ENCODE measurements around the gene NUDT3. TPM values are rescaled to one million over a fixed set of nuclear protein-coding genes. Genes with fewer than 3 reads are reported as not detected.
A peak's percentile ranks its signal among the peaks of the same experiment; 100 is the strongest.

NUDT3 gene
- polyA plus RNA-seq, 1 of the 3 experiments (the other 2 are of a cell fraction), result 11.9 TPM

GRCh38 chr6:34317882-34318498, 74.5 kb downstream of the NUDT3 start:
- Histone ChIP-seq H3K9me2 (no peaks in the 10 kb centered on the region), H3K9ac (no peak overlapping the region), H3K79me2 (ENCODE audit: insufficient read depth) (peaks cover 23% of the 10 kb centered on the region), H3K36me3 (replicated peaks in 1 of 2; ENCODE audit: control insufficient read depth in 1 of 2, insufficient read depth in 2 of 2, low read length in 1 of 2) (no peaks in the 10 kb centered on the region), H2AFZ (ENCODE audit: low read depth) (no peak overlapping the region), H3K4me3 (ENCODE audit: low read depth in 2 of 2, low read length in 1 of 2) (no peak overlapping the region), H3K27me3 (ENCODE audit: insufficient read depth) (no peaks in the 10 kb centered on the region), H4K20me1 (ENCODE audit: insufficient read depth) (peaks cover 13% of the 10 kb centered on the region), H3F3A (replicated peaks; ENCODE audit: insufficient read depth) (peaks cover 3% of the 10 kb centered on the region), H3K27ac (ENCODE audit: low read depth in 2 of 2, low read length in 1 of 2) (peak overlapping the region in 1 of 2 experiments; percentile 8; a peak in 1 of 4 replicates), H3K4me1 (ENCODE audit: control insufficient read depth in 1 of 2, insufficient read depth in 2 of 2, low read depth in 1 of 2, low read length in 1 of 2) (no peaks in the 10 kb centered on the region), H3K4me2 (no peak overlapping the region), H3K9me3 (no peaks in the 10 kb centered on the region)
- ChIA-PET POLR2A (no interaction called here), CTCF (interaction anchor here (0.6 to 1.3 kb wide), 2 partner anchors 25 to 97 kb away, joined by 3 read pairs; no protein-coding TSS in a partner anchor)
- 41% methylated on average over 3 of the region's 3 CpGs for WGBS (ENCODE audit: low lambda C conversion rate)
- DNase-seq, result no peak
- TF ChIP-seq MAX (IDR thresholded peaks at IDR 0.05; ENCODE audit: low read depth) (no peak), USF1 (IDR thresholded peaks at IDR 0.05; ENCODE audit: borderline replicate concordance, low read depth) (no peak), MEF2A (IDR thresholded peaks at IDR 0.05; ENCODE audit: borderline replicate concordance, low read depth) (no peak), FOSL2 (IDR thresholded peaks at IDR 0.05; ENCODE audit: borderline replicate concordance, low read depth) (no peak), SIN3A (IDR thresholded peaks at IDR 0.05; ENCODE audit: borderline replicate concordance, low read depth, low read length) (no peak), IRF3 (IDR thresholded peaks at IDR 0.05; ENCODE audit: low read depth, low read length) (no peak), RAD21 (IDR thresholded peaks at IDR 0.05; ENCODE audit: low read length) (no peak), SMC3 (IDR thresholded peaks at IDR 0.05; ENCODE audit: low read depth, low read length) (no peak), CTCF (IDR thresholded peaks at IDR 0.05) (no peak), RXRA (IDR thresholded peaks at IDR 0.05; ENCODE audit: borderline replicate concordance, low read depth) (no peak), CHD2 (IDR thresholded peaks at IDR 0.05; ENCODE audit: low read length, partially characterized antibody) (no peak), TAF1 (IDR thresholded peaks at IDR 0.05; ENCODE audit: borderline replicate concordance, low read depth, low read length) (no peak)

- no peaks in the 10 kb centered on the region for H3K4me1 ChIP-seq (ENCODE audit: control insufficient read depth in 1 of 2, insufficient read depth in 2 of 2, low read depth in 1 of 2, low read length in 1 of 2)
- WGBS (ENCODE audit: low lambda C conversion rate), result 91% methylated on average over 1 of the region's 1 CpG
- peaks cover 13% of the 10 kb centered on the region for H4K20me1 ChIP-seq (ENCODE audit: insufficient read depth)
- no peak overlapping the region for H3K9ac ChIP-seq
- no peaks in the 10 kb centered on the region for H3K9me2 ChIP-seq
- ChIA-PET POLR2A (no interaction called here), CTCF (interaction anchor here (1.3 kb wide), 1 partner anchor 26 kb away, joined by 3 read pairs; no protein-coding TSS in a partner anchor)
- H3K9me3 ChIP-seq, result no peaks in the 10 kb centered on the region
- H3K79me2 ChIP-seq (ENCODE audit: insufficient read depth), result peaks cover 20% of the 10 kb centered on the region
- no peaks in the 10 kb centered on the region for H3K27me3 ChIP-seq (ENCODE audit: insufficient read depth)
- peaks cover 3% of the 10 kb centered on the region for H3F3A ChIP-seq (replicated peaks; ENCODE audit: insufficient read depth)
- H3K4me2 ChIP-seq, result no peak overlapping the region
- no peaks in the 10 kb centered on the region for H3K36me3 ChIP-seq (replicated peaks in 1 of 2; ENCODE audit: control insufficient read depth in 1 of 2, insufficient read depth in 2 of 2, low read length in 1 of 2)
- H3K27ac ChIP-seq (ENCODE audit: low read depth in 2 of 2, low read length in 1 of 2), result no peak overlapping the region
- H3K4me3 ChIP-seq (ENCODE audit: low read depth in 2 of 2, low read length in 1 of 2), result no peak overlapping the region
- H2AFZ ChIP-seq (ENCODE audit: low read depth), result no peak overlapping the region
- DNase-seq, result no peak
- TF ChIP-seq POLR2AphosphoS5 (IDR thresholded peaks at IDR 0.05; ENCODE audit: low read depth, low read length), result no peak
- TF ChIP-seq JUND (IDR thresholded peaks at IDR 0.05), result no peak
- TF ChIP-seq ZBTB33 (IDR thresholded peaks at IDR 0.05; ENCODE audit: borderline replicate concordance, low read depth), result no peak
- no peak for TF ChIP-seq USF2 (IDR thresholded peaks at IDR 0.05; ENCODE audit: borderline replicate concordance, low read depth, low read length)
- TF ChIP-seq FOXM1 (IDR thresholded peaks at IDR 0.05; ENCODE audit: low read depth), result no peak
- TF ChIP-seq PBX3 (IDR thresholded peaks at IDR 0.05), result no peak
- no peak for TF ChIP-seq RXRA (IDR thresholded peaks at IDR 0.05; ENCODE audit: borderline replicate concordance, low read depth)
- no peak for TF ChIP-seq MXI1 (IDR thresholded peaks at IDR 0.05; ENCODE audit: low read depth, low read length)
- no peak for TF ChIP-seq TEAD4 (IDR thresholded peaks at IDR 0.05; ENCODE audit: borderline replicate concordance, insufficient read depth)
- TF ChIP-seq RAD21 (IDR thresholded peaks at IDR 0.05; ENCODE audit: low read length), result no peak
These were observed 75.3 kb downstream of the NUDT3 start for GRCh38 chr6:34317172-34317477.
